MM.1S (cell line): Measurements from ENCODE around the gene GOLGA2.
A peak's percentile ranks its signal among the peaks of the same experiment; 100 is the strongest.

Source experiments
- DNase-seq: peaks from one replicate; pipeline ENCODE4 v3.0.0-alpha.2; 2015
- H2AFZ ChIP-seq: fragments of 300-600 bp; sonication (generic); 2 replicates; pipeline ENCODE4 v1.6.0; 2016; ENCODE audit warnings: antibody characterized with exemption, low read length
- H3F3A ChIP-seq: fragments of 300-600 bp; sonication (generic); 2 replicates; pipeline ENCODE4 v1.6.1; 2016; ENCODE audit warnings: mild to moderate bottlenecking, antibody characterized with exemption, low read length, moderate library complexity, mixed read lengths; ENCODE audit not compliant: insufficient read depth
- H3K27ac ChIP-seq: fragments of 300-600 bp; sonication (generic); 2 replicates; pipeline ENCODE4 v1.5.1; 2016; ENCODE audit warnings: mild to moderate bottlenecking, low read length
- H3K27me3 ChIP-seq: fragments of 300-600 bp; sonication (generic); replicated peaks from 2 replicates; pipeline ENCODE4 v1.6.0; 2016; ENCODE audit warnings: low read length; ENCODE audit not compliant: insufficient read depth
- H3K36me3 ChIP-seq: fragments of 300-600 bp; sonication (generic); replicated peaks from 2 replicates; pipeline ENCODE4 v1.6.1; 2016; ENCODE audit warnings: mild to moderate bottlenecking, low read length, mixed read lengths; ENCODE audit not compliant: insufficient read depth
- H3K4me1 ChIP-seq: fragments of 300-600 bp; sonication (generic); 2 replicates; pipeline ENCODE4 v1.6.1; 2016; ENCODE audit warnings: low read length, mixed read lengths
- H3K4me2 ChIP-seq: fragments of 300-600 bp; sonication (generic); 2 replicates; pipeline ENCODE4 v1.6.0; 2016; ENCODE audit warnings: low read depth, low read length
- H3K4me3 ChIP-seq: fragments of 300-600 bp; sonication (generic); 2 replicates; pipeline ENCODE4 v1.5.1; 2016; ENCODE audit warnings: low read length, mixed read lengths
- H3K79me2 ChIP-seq: fragments of 300-600 bp; sonication (generic); 2 replicates; pipeline ENCODE4 v1.6.1; 2016; ENCODE audit warnings: mixed run types, low read length, mixed read lengths
- H3K9ac ChIP-seq: fragments of 300-600 bp; sonication (generic); 2 replicates; pipeline ENCODE4 v1.6.1; 2016; ENCODE audit warnings: low read length, mixed read lengths
- H3K9me2 ChIP-seq: fragments of 300-600 bp; sonication (generic); replicated peaks from 2 replicates; pipeline ENCODE4 v1.6.1; 2016; ENCODE audit warnings: mild to moderate bottlenecking, low read length, mixed read lengths; ENCODE audit not compliant: insufficient read depth
- H3K9me3 ChIP-seq: fragments of 300-600 bp; sonication (generic); replicated peaks from 2 replicates; pipeline ENCODE4 v1.6.1; 2016; ENCODE audit warnings: mild to moderate bottlenecking, low read length, mixed read lengths; ENCODE audit not compliant: insufficient read depth
- H4K20me1 ChIP-seq: fragments of 300-600 bp; sonication (generic); 2 replicates; pipeline ENCODE4 v1.6.1; 2016; ENCODE audit warnings: mild to moderate bottlenecking, low read length, moderate library complexity, mixed read lengths; ENCODE audit not compliant: insufficient read depth
- CTCF ChIP-seq: fragments of 300-600 bp; sonication (generic); IDR thresholded peaks from 2 replicates; pipeline ENCODE4 v1.5.1; 2016; ENCODE audit warnings: antibody characterized with exemption, low read length, mixed read lengths
- EZH2 ChIP-seq: fragments of 300-600 bp; sonication (generic); optimal IDR thresholded peaks from 2 replicates; pipeline ENCODE3; 2017; ENCODE audit warnings: low read depth, mild to moderate bottlenecking, antibody characterized with exemption, low read length, mixed read lengths
- EZH2phosphoT487 ChIP-seq: fragments of 300-600 bp; sonication (generic); IDR thresholded peaks from 2 replicates; pipeline ENCODE4 v1.6.1; 2018; ENCODE audit warnings: antibody characterized with exemption, low read length

The GOLGA2 gene

GRCh38 chr9:128250839-128251731, 24.7 kb downstream of the GOLGA2 start:
- Histone ChIP-seq H3K9me3 (no peaks in the 10 kb centered on the region), H2AFZ (peak overlapping the region; percentile 77), H3F3A (peaks cover 7% of the 10 kb centered on the region; the same call in 1 of the 2 replicates), H3K4me3 (peak overlapping the region; percentile 59), H4K20me1 (no peaks in the 10 kb centered on the region), H3K79me2 (no peaks in the 10 kb centered on the region), H3K4me2 (peak overlapping the region; percentile 90), H3K27me3 (peaks cover 32% of the 10 kb centered on the region), H3K4me1 (peaks cover 3% of the 10 kb centered on the region; the same call in 1 of the 2 replicates), H3K9me2 (no peaks in the 10 kb centered on the region), H3K9ac (no peak overlapping the region), H3K27ac (no peak overlapping the region), H3K36me3 (no peaks in the 10 kb centered on the region)
- no peak for DNase-seq
- no peak for TF ChIP-seq EZH2phosphoT487
- no peak for TF ChIP-seq CTCF
- TF ChIP-seq EZH2 = no peak

GRCh38 chr9:128249908-128250838, 25.6 kb downstream of the GOLGA2 start:
- Histone ChIP-seq H3K4me1 (peaks cover 3% of the 10 kb centered on the region; the same call in 1 of the 2 replicates), H3K36me3 (no peaks in the 10 kb centered on the region), H3K9ac (peak overlapping the region; percentile 28; the same call in 1 of the 2 replicates), H3K9me3 (no peaks in the 10 kb centered on the region), H3K79me2 (no peaks in the 10 kb centered on the region), H3F3A (peaks cover 7% of the 10 kb centered on the region; the same call in 1 of the 2 replicates), H4K20me1 (no peaks in the 10 kb centered on the region), H3K9me2 (no peaks in the 10 kb centered on the region), H3K4me3 (peak overlapping the region; percentile 84), H2AFZ (peak overlapping the region; percentile 97), H3K4me2 (peak overlapping the region; percentile 99), H3K27me3 (peaks cover 41% of the 10 kb centered on the region), H3K27ac (no peak overlapping the region)
- TF ChIP-seq CTCF = no peak; the same call in 1 of the 2 replicates
- no peak for TF ChIP-seq EZH2phosphoT487
- no peak for TF ChIP-seq EZH2
- DNase-seq = peak; percentile 93

- H4K20me1 ChIP-seq = no peaks in the 10 kb centered on the region
- H3K9me3 ChIP-seq = no peaks in the 10 kb centered on the region
- H3K27me3 ChIP-seq = peaks cover 41% of the 10 kb centered on the region
- peak overlapping the region; percentile 28; the same call in 1 of the 2 replicates for H3K9ac ChIP-seq
- H3K27ac ChIP-seq = no peak overlapping the region
- H3K4me3 ChIP-seq = peak overlapping the region; percentile 84
- peaks cover 7% of the 10 kb centered on the region; the same call in 1 of the 2 replicates for H3F3A ChIP-seq
- H3K79me2 ChIP-seq = no peaks in the 10 kb centered on the region
- H3K4me1 ChIP-seq = peaks cover 3% of the 10 kb centered on the region; the same call in 1 of the 2 replicates
- TF ChIP-seq CTCF = no peak
- TF ChIP-seq EZH2 = no peak
- TF ChIP-seq EZH2phosphoT487 = no peak
- H3K4me2 ChIP-seq = peak overlapping the region; percentile 99
- DNase-seq = no peak
- peak overlapping the region; percentile 97 for H2AFZ ChIP-seq
- no peaks in the 10 kb centered on the region for H3K36me3 ChIP-seq
- no peaks in the 10 kb centered on the region for H3K9me2 ChIP-seq
These were observed 26.3 kb downstream of the GOLGA2 start for GRCh38 chr9:128249558-128249907.
